Ureter (tissue), 1 donor: ENCODE measurements around the gene RIMS1. TPM values are rescaled to one million over a fixed set of nuclear protein-coding genes. Genes with fewer than 3 reads are reported as not detected.

Experiments
- DNase-seq: peaks from one replicate; pipeline ENCODE4 v3.0.0-alpha.2; 2020; ENCODE audit warnings: low spot score
- total RNA-seq: library from RNA; stranded (reverse); gene quantifications from one replicate; pipeline ENCODE4 v1.2.4, GENCODE V29; 2023
- donor health status: DM: yes; HTN: yes; CAD: no.

The RIMS1 gene
- total RNA-seq, 1 donor from 2014 or later, result 5.2 TPM

- no peak for DNase-seq
These were observed 352.6 kb downstream of the RIMS1 start for GRCh38 chr6:72238900-72239299.

GRCh38 chr6:72245565-72245964 is 359.2 kb downstream of the RIMS1 start:
- no peak for DNase-seq

- no peak for DNase-seq
These were observed 360.6 kb downstream of the RIMS1 start for GRCh38 chr6:72246926-72247325.

- no peak for DNase-seq
These were observed 362.3 kb downstream of the RIMS1 start for GRCh38 chr6:72248621-72249020.

- DNase-seq, result no peak
These were observed 364.3 kb downstream of the RIMS1 start for GRCh38 chr6:72250664-72251063.

GRCh38 chr6:72260489-72260888 is 374.1 kb downstream of the RIMS1 start:
- no peak for DNase-seq

GRCh38 chr6:72261554-72261953 is 375.2 kb downstream of the RIMS1 start:
- DNase-seq, result no peak

- no peak for DNase-seq
These were observed 375.9 kb downstream of the RIMS1 start for GRCh38 chr6:72262254-72262653.

GRCh38 chr6:72267470-72267869 is 381.1 kb downstream of the RIMS1 start:
- DNase-seq, result no peak

- no peak for DNase-seq
These were observed 385.2 kb downstream of the RIMS1 start for GRCh38 chr6:72271531-72271930.

GRCh38 chr6:72272958-72273357 is 386.6 kb downstream of the RIMS1 start:
- DNase-seq, result no peak

- no peak for DNase-seq
These were observed 389.5 kb downstream of the RIMS1 start for GRCh38 chr6:72275888-72276287.

GRCh38 chr6:72282201-72282600 is 395.9 kb downstream of the RIMS1 start:
- DNase-seq, result no peak

GRCh38 chr6:72283571-72283970 is 397.2 kb downstream of the RIMS1 start:
- DNase-seq, result no peak

GRCh38 chr6:72286911-72287311 is 400.6 kb downstream of the RIMS1 start:
- no peak for DNase-seq

GRCh38 chr6:72287801-72288200 is 401.5 kb downstream of the RIMS1 start:
- no peak for DNase-seq

GRCh38 chr6:72288592-72288991 is 402.2 kb downstream of the RIMS1 start:
- no peak for DNase-seq

- DNase-seq, result no peak
These were observed 404.3 kb downstream of the RIMS1 start for GRCh38 chr6:72290620-72291019.

- no peak for DNase-seq
These were observed 410.0 kb downstream of the RIMS1 start for GRCh38 chr6:72296375-72296774.

GRCh38 chr6:72305971-72306370 is 419.6 kb downstream of the RIMS1 start:
- DNase-seq, result no peak

GRCh38 chr6:72316675-72317380 is 430.5 kb downstream of the RIMS1 start:
- no peak for DNase-seq

GRCh38 chr6:72321788-72322187 is 435.4 kb downstream of the RIMS1 start:
- no peak for DNase-seq

GRCh38 chr6:72322771-72323170 is 436.4 kb downstream of the RIMS1 start:
- no peak for DNase-seq

GRCh38 chr6:72324591-72324990 is 438.2 kb downstream of the RIMS1 start:
- no peak for DNase-seq
